Nephron progenitor cell (in vitro differentiated cells): ENCODE measurements around the gene TNFRSF4.

Source experiments
- DNase-seq: peaks from one replicate; pipeline ENCODE4 v3.0.0; 2021
- H3K27ac Mint-ChIP-seq: 2 replicates; pipeline ENCODE4 v1.8.0; 2021; ENCODE audit warnings: mild to moderate bottlenecking, moderate library complexity, mixed read lengths
- H3K27me3 Mint-ChIP-seq: 2 replicates; pipeline ENCODE4 v1.8.0; 2021; ENCODE audit warnings: mild to moderate bottlenecking, low read depth, mixed read lengths; ENCODE audit not compliant: poor library complexity
- H3K36me3 Mint-ChIP-seq: 2 replicates; pipeline ENCODE4 v1.8.0; 2021; ENCODE audit warnings: low read depth, mixed read lengths
- H3K4me1 Mint-ChIP-seq: 2 replicates; pipeline ENCODE4 v1.8.0; 2021; ENCODE audit warnings: mixed read lengths
- H3K4me3 Mint-ChIP-seq: 2 replicates; pipeline ENCODE4 v1.8.0; 2021; ENCODE audit warnings: mild to moderate bottlenecking, moderate library complexity, mixed read lengths
- H3K9me3 Mint-ChIP-seq: 2 replicates; pipeline ENCODE4 v1.8.0; 2021; ENCODE audit warnings: mild to moderate bottlenecking, moderate library complexity, mixed read lengths
- CTCF ChIP-seq: fragments of 200-600 bp; sonication (generic); IDR thresholded peaks from 2 replicates; pipeline ENCODE4 v1.5.0; 2021; ENCODE audit warnings: antibody characterized with exemption

TNFRSF4 gene

GRCh38 chr1:1259540-1259939, 45.6 kb upstream of the TNFRSF4 start:
- Mint-ChIP-seq H3K27ac (peak overlapping the region; percentile 69), H3K9me3 (no peaks in the 10 kb centered on the region), H3K27me3 (no peaks in the 10 kb centered on the region), H3K4me3 (no peak overlapping the region), H3K36me3 (peaks cover 65% of the 10 kb centered on the region), H3K4me1 (peaks cover 13% of the 10 kb centered on the region)
- no peak for DNase-seq
- no peak for TF ChIP-seq CTCF

- TF ChIP-seq CTCF, result no peak
- Mint-ChIP-seq H3K4me3 (no peak overlapping the region), H3K27ac (peak overlapping the region; percentile 48), H3K36me3 (peaks cover 60% of the 10 kb centered on the region), H3K4me1 (peaks cover 13% of the 10 kb centered on the region), H3K9me3 (no peaks in the 10 kb centered on the region), H3K27me3 (no peaks in the 10 kb centered on the region)
- no peak for DNase-seq
These were observed 45.2 kb upstream of the TNFRSF4 start for GRCh38 chr1:1259119-1259488.

GRCh38 chr1:1256956-1257871, 43.3 kb upstream of the TNFRSF4 start:
- TF ChIP-seq CTCF, result no peak
- no peaks in the 10 kb centered on the region for H3K27me3 Mint-ChIP-seq
- no peak overlapping the region for H3K4me3 Mint-ChIP-seq
- DNase-seq, result no peak
- H3K4me1 Mint-ChIP-seq, result peaks cover 22% of the 10 kb centered on the region
- peak overlapping the region; percentile 83 for H3K27ac Mint-ChIP-seq
- H3K9me3 Mint-ChIP-seq, result no peaks in the 10 kb centered on the region
- peaks cover 65% of the 10 kb centered on the region for H3K36me3 Mint-ChIP-seq

- no peaks in the 10 kb centered on the region for H3K9me3 Mint-ChIP-seq
- peak overlapping the region; percentile 69 for H3K27ac Mint-ChIP-seq
- no peak overlapping the region for H3K4me3 Mint-ChIP-seq
- no peak for DNase-seq
- no peaks in the 10 kb centered on the region for H3K27me3 Mint-ChIP-seq
- no peak for TF ChIP-seq CTCF
- peaks cover 56% of the 10 kb centered on the region for H3K36me3 Mint-ChIP-seq
- H3K4me1 Mint-ChIP-seq, result peaks cover 15% of the 10 kb centered on the region
These were observed 41.7 kb upstream of the TNFRSF4 start for GRCh38 chr1:1255611-1256010.

DNA sequence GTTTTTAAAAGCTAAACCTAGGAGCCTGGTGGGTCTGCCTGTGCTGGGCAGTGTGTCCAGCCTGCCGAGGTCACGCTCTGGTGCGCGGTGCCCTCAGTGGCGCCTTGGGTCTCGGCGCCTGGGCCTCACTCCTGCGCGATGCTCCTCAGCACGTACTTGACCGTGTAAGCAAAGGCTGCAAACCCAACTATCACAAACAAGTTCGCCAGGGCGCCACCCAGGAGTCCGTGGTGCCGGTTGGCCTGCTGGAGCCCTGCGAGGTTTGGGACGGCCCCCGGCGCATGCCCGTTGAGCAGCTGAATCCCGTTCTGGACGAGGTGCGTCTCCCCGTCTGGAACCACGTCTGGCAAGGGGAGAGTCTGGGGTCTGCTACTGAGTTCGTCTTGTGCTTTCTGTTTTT, 41.1 kb upstream of the TNFRSF4 start:
- no peak for TF ChIP-seq CTCF
- H3K36me3 Mint-ChIP-seq, result peaks cover 51% of the 10 kb centered on the region
- no peak overlapping the region for H3K27ac Mint-ChIP-seq
- H3K27me3 Mint-ChIP-seq, result no peaks in the 10 kb centered on the region
- H3K9me3 Mint-ChIP-seq, result no peaks in the 10 kb centered on the region
- DNase-seq, result no peak
- peaks cover 17% of the 10 kb centered on the region for H3K4me1 Mint-ChIP-seq
- no peak overlapping the region for H3K4me3 Mint-ChIP-seq

DNA sequence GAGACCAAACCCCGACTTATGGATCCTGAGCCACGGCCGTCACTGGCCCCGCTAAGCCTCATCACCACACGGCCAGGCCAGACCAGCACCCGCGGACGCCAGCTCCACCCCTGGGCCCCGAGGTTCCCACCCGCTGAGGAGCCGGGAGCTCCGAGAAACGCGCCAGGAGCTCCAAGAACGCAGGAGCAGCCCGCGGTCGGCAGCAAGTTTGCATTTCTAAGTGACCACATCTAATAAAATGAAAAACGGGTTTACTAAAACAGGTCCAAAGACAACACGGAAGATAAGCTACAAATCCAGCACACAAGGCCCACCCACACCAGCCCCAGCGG, 40.7 kb upstream of the TNFRSF4 start:
- H3K36me3 Mint-ChIP-seq, result peaks cover 46% of the 10 kb centered on the region
- H3K27me3 Mint-ChIP-seq, result peaks cover under 1% of the 10 kb centered on the region
- TF ChIP-seq CTCF, result no peak
- H3K4me1 Mint-ChIP-seq, result peaks cover 18% of the 10 kb centered on the region
- H3K27ac Mint-ChIP-seq, result no peak overlapping the region
- H3K9me3 Mint-ChIP-seq, result no peaks in the 10 kb centered on the region
- H3K4me3 Mint-ChIP-seq, result no peak overlapping the region
- DNase-seq, result no peak
